Endodermal cell (in vitro differentiated cells): ENCODE measurements around the gene ITLN1. TPM values are rescaled to one million over a fixed set of nuclear protein-coding genes. Genes with fewer than 3 reads are reported as not detected.
A peak's percentile ranks its signal among the peaks of the same experiment; 100 is the strongest.

Experiments
- DNase-seq: peaks from one replicate; pipeline ENCODE4 v3.0.0-alpha.2; 2017
- H3K27ac ChIP-seq: 2 replicates; pipeline ENCODE4 v1.5.1; 2013; ENCODE audit warnings: mild to moderate bottlenecking, low read depth, low read length, moderate library complexity
- H3K27me3 ChIP-seq: 2 replicates; pipeline ENCODE4 v1.6.1; 2013; ENCODE audit warnings: mild to moderate bottlenecking, low read length, moderate library complexity; ENCODE audit not compliant: insufficient read depth, control insufficient read depth, poor library complexity, severe bottlenecking
- H3K36me3 ChIP-seq: 2 replicates; pipeline ENCODE4 v1.7.0; 2013; ENCODE audit warnings: mild to moderate bottlenecking, low read length, moderate library complexity; ENCODE audit not compliant: control insufficient read depth, insufficient read depth
- H3K4me1 ChIP-seq: one replicate; pipeline ENCODE4 v1.7.0; 2013; ENCODE audit warnings: low read length; ENCODE audit not compliant: control insufficient read depth, insufficient read depth
- H3K4me3 ChIP-seq: 2 replicates; pipeline ENCODE4 v1.5.1; 2013; ENCODE audit warnings: mild to moderate bottlenecking, low read length, moderate library complexity
- H3K9ac ChIP-seq: 2 replicates; pipeline ENCODE4 v1.6.1; 2013; ENCODE audit warnings: mild to moderate bottlenecking, low read length, moderate library complexity; ENCODE audit not compliant: poor library complexity, severe bottlenecking; ENCODE audit errors: extremely low read depth
- H3K9me3 ChIP-seq: 2 replicates; pipeline ENCODE4 v1.6.1; 2013; ENCODE audit warnings: mild to moderate bottlenecking, low read length, moderate library complexity; ENCODE audit not compliant: control insufficient read depth
- H3K27ac Mint-ChIP-seq: 2 replicates; pipeline ENCODE4 v1.8.0; 2020; ENCODE audit warnings: mixed read lengths
- H3K27me3 Mint-ChIP-seq: 2 replicates; pipeline ENCODE4 v1.8.0; 2021; ENCODE audit warnings: mild to moderate bottlenecking, mixed read lengths; ENCODE audit not compliant: insufficient read depth
- H3K36me3 Mint-ChIP-seq: 2 replicates; pipeline ENCODE4 v1.8.0; 2020; ENCODE audit warnings: low read depth, mixed read lengths
- H3K4me1 Mint-ChIP-seq: 2 replicates; pipeline ENCODE4 v1.8.0; 2020; ENCODE audit warnings: mixed read lengths
- H3K4me3 Mint-ChIP-seq: 2 replicates; pipeline ENCODE4 v1.8.0; 2020; ENCODE audit warnings: mild to moderate bottlenecking, moderate library complexity, mixed read lengths
- H3K9me3 Mint-ChIP-seq: 2 replicates; pipeline ENCODE4 v1.8.0; 2020; ENCODE audit warnings: mild to moderate bottlenecking, mixed read lengths
- CTCF ChIP-seq: fragments of 200-600 bp; sonication (generic); conservative IDR thresholded peaks from 2 replicates; pipeline ENCODE4 v1.5.0; 2021; ENCODE audit warnings: antibody characterized with exemption, mild to moderate bottlenecking
- WGBS, 2 experiments: methylation state at CpG; one replicate each; pipeline versions ENCODE4 v1.1.5 to v1.1.7; 2013; ENCODE audit warnings: missing lambda C conversion rate in 2 of 2, mixed read lengths in 1 of 2; ENCODE audit not compliant: insufficient coverage in 1 of 2, insufficient read length in 1 of 2; 5-methylcytosine and 5-hydroxymethylcytosine counted together
- total RNA-seq, 2 donors: library from RNA; stranded (reverse); fragmentation: NEBNext Ultra II Directional in 1 of 2; extraction: Animal tissue kit (Norgen Biotek cat#: 25700) in 1 of 2; gene quantifications; 2 replicates in 1 of 2; 3 replicates in 1 of 2; pipeline ENCODE4 v1.2.1, GENCODE V29; 2021

Gene ITLN1
- total RNA-seq, 2 donors from 2014 or later = 0.22 to 0.51 TPM

GRCh38 chr1:160880216-160880615 is 4.8 kb downstream of the ITLN1 start:
- H3K4me3 ChIP-seq = no peak overlapping the region
- DNase-seq = no peak
- WGBS, 2 experiments = 92 to 100% methylated on average over 1 to 3 of the region's 3 CpGs
- no peaks in the 10 kb centered on the region for H3K27me3 ChIP-seq
- H3K27me3 Mint-ChIP-seq = peaks cover 2% of the 10 kb centered on the region
- no peaks in the 10 kb centered on the region for H3K9me3 ChIP-seq
- no peaks in the 10 kb centered on the region for H3K4me1 ChIP-seq
- H3K9ac ChIP-seq = no peak overlapping the region
- H3K27ac Mint-ChIP-seq = no peak overlapping the region
- no peaks in the 10 kb centered on the region for H3K9me3 Mint-ChIP-seq
- H3K36me3 Mint-ChIP-seq = no peaks in the 10 kb centered on the region
- H3K4me1 Mint-ChIP-seq = peaks cover 20% of the 10 kb centered on the region
- H3K27ac ChIP-seq = no peak overlapping the region
- H3K4me3 Mint-ChIP-seq = no peak overlapping the region
- TF ChIP-seq CTCF = no peak
- no peaks in the 10 kb centered on the region for H3K36me3 ChIP-seq

GRCh38 chr1:160879056-160879455 is 5.9 kb downstream of the ITLN1 start:
- peaks cover 2% of the 10 kb centered on the region for H3K27me3 Mint-ChIP-seq

GRCh38 chr1:160877221-160877620 is 7.8 kb downstream of the ITLN1 start:
- Mint-ChIP-seq H3K27ac (no peak overlapping the region), H3K4me3 (no peak overlapping the region), H3K9me3 (no peaks in the 10 kb centered on the region), H3K4me1 (peaks cover 6% of the 10 kb centered on the region), H3K27me3 (peaks cover 2% of the 10 kb centered on the region), H3K36me3 (no peaks in the 10 kb centered on the region)
- no peak overlapping the region for H3K27ac ChIP-seq
- H3K4me1 ChIP-seq = no peaks in the 10 kb centered on the region
- no peak overlapping the region for H3K4me3 ChIP-seq
- no peaks in the 10 kb centered on the region for H3K27me3 ChIP-seq
- TF ChIP-seq CTCF = peak; percentile 68
- no peaks in the 10 kb centered on the region for H3K36me3 ChIP-seq
- peaks cover 13% of the 10 kb centered on the region for H3K9me3 ChIP-seq
- no peak for DNase-seq
- H3K9ac ChIP-seq = no peak overlapping the region

More at GRCh38 chr1:160879056-160879455, 5.9 kb downstream of the ITLN1 start:
- TF ChIP-seq CTCF = no peak
- H3K4me1 ChIP-seq = no peaks in the 10 kb centered on the region
- peaks cover 1% of the 10 kb centered on the region for H3K9me3 ChIP-seq
- Mint-ChIP-seq H3K4me1 (peaks cover 12% of the 10 kb centered on the region), H3K36me3 (no peaks in the 10 kb centered on the region), H3K9me3 (no peaks in the 10 kb centered on the region), H3K4me3 (no peak overlapping the region), H3K27ac (no peak overlapping the region)
- no peak overlapping the region for H3K4me3 ChIP-seq
- no peak overlapping the region for H3K9ac ChIP-seq
- no peak overlapping the region for H3K27ac ChIP-seq
- H3K27me3 ChIP-seq = no peaks in the 10 kb centered on the region
- H3K36me3 ChIP-seq = no peaks in the 10 kb centered on the region
- 70 to 93% methylated on average over 5 to 8 of the region's 8 CpGs for WGBS, 2 experiments
- DNase-seq = no peak
